ENCODE measurements around the gene SIRPA.

Gene SIRPA

GRCh38 chr20:1952737-1953530, 57.7 kb downstream of the SIRPA start:
- no peak for DNase-seq

DNA sequence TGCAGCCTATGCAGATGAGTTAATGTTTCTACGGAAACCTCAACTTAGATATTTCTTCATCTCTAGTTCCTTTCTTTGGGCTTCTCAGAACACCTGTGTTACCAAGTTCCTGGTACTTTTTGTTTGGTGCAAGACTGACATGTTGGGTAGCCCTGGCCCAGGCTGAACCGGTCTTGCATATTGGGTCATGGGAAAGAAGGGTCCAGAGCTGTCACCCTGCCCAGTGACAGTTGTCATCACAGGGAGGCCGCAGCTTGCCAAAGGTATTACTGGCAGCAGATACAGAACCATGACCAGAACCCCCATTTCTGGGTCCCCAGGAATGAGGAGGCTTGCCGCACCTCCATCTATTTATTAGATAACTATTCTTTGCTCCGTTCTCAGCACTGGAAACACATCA, 58.4 kb downstream of the SIRPA start:
- DNase-seq, result no peak

- DNase-seq, result no peak
Measured at GRCh38 chr20:1955217-1955616, 60.0 kb downstream of the SIRPA start.

- no peak for DNase-seq
Measured at GRCh38 chr20:1958426-1958825, 63.2 kb downstream of the SIRPA start.

DNA sequence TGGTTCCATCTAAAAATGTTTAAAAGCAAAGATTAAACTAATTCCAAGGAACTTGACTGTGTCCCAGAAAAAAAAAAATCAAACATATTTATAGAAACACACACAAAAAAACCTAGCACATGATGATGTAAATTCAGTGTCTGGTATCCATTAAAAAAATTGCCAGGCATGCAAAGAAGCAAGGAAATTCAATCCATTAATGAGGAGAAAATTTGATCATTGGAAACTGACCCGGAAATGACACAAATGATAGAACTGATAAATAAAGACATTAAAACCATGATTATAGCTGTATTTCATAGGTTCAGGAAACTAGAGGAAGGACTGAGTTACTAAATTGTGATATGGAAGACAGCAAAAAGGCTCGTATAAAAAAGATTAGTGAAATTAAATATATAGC, 63.9 kb downstream of the SIRPA start:
- no peak for DNase-seq

- no peak for DNase-seq
Measured at GRCh38 chr20:1961374-1961773, 66.2 kb downstream of the SIRPA start.

GRCh38 chr20:1964061-1964460, 68.9 kb downstream of the SIRPA start:
- no peak for DNase-seq

DNA sequence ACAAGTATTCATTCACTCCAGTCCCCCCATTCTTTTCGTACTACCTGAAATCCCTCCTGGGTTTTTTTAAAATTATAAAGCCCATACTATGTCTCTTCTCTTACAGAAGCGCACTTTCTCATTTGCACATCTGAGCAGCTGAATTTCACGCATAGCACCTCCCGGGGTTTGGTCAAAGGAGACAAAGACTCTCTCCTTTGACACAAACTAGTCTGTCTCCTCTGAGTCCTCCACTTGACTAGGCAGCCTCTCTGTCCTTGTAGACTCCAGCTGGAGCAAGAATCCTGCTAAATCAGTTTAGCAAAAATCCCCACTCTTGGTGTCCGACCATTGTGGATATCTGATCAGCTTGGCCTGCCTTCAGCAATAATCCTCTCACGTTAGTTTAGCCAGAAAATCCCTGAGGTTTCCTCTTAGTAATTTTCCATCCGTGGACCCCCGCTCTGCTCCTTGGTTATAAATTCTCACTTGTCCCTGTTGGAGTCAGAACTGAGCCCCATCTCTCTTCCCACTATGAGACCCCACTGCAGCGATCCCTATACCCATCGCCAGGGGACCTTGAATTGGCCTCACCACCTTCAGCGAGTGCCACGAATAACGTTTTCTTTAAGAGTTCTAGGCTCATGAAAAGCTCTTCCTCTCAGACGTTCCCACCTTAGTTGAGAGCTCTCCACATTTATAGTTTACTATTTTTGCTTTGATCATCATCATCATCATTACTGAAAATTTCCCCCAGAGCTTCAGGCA, 69.6 kb downstream of the SIRPA start:
- no peak for DNase-seq

GRCh38 chr20:1965520-1966351, 70.5 kb downstream of the SIRPA start:
- no peak for DNase-seq

GRCh38 chr20:1968964-1969363, 73.8 kb downstream of the SIRPA start:
- no peak for DNase-seq

- no peak for DNase-seq
Measured at GRCh38 chr20:1971893-1972586, 76.8 kb downstream of the SIRPA start.

GRCh38 chr20:1973601-1974440, 78.6 kb downstream of the SIRPA start:
- no peak for DNase-seq

GRCh38 chr20:1975291-1975690, 80.1 kb downstream of the SIRPA start:
- DNase-seq, result no peak

DNA sequence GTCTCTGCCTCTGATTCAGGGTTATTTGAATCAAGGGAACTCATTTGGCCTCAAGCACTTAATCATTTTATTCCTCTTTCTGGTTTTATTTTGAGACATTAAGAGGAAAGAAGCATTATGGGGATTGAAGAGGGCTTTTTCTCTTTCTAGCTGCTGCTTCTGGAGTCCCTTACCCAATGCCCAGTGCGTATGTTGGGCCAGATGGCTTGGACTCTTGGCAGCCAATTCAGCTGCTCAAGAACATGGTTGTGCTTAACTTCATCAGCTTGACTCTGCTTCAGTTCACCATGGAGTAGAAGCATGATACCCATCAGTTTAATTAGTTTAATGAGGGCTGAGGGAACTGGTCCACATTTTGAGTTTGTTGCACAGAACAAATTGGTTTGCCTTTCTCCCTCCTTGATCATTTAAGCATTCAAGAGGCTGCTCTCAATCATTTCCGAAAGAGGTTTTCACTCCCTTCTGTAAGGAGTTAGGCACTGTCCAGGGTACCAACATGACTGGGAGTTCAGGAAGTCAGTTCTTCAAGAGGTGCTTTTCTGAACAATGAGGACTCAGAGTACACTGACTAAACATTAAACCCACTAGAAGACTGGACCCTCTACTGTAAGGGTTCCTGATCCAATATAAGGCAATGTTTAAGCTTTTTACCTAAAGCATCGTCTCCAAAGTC, 84.0 kb downstream of the SIRPA start:
- no peak for DNase-seq

GRCh38 chr20:1982686-1983085, 87.5 kb downstream of the SIRPA start:
- no peak for DNase-seq

GRCh38 chr20:1983301-1983700, 88.1 kb downstream of the SIRPA start:
- no peak for DNase-seq

DNA sequence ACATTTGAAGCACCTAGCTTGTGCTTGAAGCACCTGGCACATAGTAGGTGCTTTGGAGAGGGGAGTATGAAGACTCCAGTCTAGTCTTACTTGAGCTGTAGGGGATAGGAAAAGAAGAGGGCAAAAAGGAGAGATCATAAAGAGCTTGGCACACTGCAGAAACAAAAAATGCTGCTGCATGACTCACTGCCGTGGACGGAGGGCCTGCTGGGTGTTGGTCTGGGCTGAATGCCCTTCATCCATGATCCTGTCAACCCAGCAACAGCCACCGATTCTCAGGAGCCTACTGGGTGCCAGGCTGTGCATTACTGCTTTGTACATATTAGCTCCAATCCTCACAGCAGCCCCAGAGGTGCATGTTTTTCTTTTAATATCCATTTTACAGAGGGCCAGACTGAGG, 92.6 kb downstream of the SIRPA start:
- no peak for DNase-seq

Data from SIG-M5 (cell line).